ENCODE results near the gene TMEM140. TPM values are rescaled to one million over a fixed set of nuclear protein-coding genes. Genes with fewer than 3 reads are reported as not detected.
"Not testable (repeated sequence)": the region's sequence is repeated elsewhere in the genome, so short reads cannot be mapped to it uniquely, and the experiment has no call there.

Gene TMEM140
- total and polyA plus RNA-seq, 2 of the 13 experiments (the other 11 are each of a cell fraction or from before 2014, with no cell fraction given) = 9.2 to 21.7 TPM

DNA sequence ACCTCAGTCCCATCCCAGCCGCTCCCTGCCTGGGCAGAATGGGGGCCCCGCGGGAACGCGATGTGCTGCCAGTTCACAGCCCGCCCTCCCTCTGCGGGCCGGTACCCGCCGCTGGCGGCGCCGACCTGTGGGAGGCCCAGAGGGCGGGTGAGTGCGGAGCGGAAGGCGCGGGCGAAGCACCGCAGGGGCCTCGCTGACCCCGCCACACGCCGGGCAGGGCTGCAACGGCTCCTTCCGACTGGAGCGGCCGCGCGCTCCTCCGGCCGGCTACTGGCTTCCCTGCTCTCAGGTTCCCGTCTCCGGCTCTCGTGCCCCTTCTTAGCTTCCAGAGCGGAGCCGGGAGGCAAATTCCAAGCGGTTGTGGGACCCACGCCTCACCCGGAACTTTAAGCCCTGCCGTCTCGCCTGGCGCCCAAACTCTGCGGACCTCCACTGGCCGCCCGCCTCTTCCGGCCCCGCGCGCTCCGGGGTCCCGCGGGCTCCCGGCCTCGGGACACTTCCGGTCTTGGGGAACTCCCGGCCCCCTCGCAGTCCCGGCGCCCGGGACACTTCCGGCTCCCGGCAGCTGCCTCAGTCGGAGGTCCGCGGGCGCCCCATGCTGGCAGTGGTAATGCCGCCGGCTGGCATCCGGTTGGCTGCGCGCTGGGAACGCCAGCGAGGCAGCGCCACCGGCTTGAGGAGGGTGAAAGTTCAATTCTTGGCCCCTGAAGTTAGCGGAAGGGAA, 22.6 kb downstream of the TMEM140 start, which contains the start of gene CYREN (continued):
- TF ChIP-seq, protein P1, sequence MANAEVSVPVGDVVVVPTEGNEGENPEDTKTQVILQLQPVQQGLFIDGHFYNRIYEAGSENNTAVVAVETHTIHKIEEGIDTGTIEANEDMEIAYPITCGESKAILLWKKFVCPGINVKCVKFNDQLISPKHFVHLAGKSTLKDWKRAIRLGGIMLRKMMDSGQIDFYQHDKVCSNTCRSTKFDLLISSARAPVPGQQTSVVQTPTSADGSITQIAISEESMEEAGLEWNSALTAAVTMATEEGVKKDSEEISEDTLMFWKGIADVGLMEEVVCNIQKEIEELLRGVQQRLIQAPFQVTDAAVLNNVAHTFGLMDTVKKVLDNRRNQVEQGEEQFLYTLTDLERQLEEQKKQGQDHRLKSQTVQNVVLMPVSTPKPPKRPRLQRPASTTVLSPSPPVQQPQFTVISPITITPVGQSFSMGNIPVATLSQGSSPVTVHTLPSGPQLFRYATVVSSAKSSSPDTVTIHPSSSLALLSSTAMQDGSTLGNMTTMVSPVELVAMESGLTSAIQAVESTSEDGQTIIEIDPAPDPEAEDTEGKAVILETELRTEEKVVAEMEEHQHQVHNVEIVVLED (CRISPR knock-in tag; IDR thresholded peaks at IDR 0.05; ENCODE audit: borderline replicate concordance) = peak; percentile 84; the same call in 1 of the 2 replicates
- TF ChIP-seq XBP1 (CRISPR knock-in tag; IDR thresholded peaks at IDR 0.05) = 0 out of 2 replicates have a peak, but pooled peaks have one; percentile 19
- TF ChIP-seq, protein P2, sequence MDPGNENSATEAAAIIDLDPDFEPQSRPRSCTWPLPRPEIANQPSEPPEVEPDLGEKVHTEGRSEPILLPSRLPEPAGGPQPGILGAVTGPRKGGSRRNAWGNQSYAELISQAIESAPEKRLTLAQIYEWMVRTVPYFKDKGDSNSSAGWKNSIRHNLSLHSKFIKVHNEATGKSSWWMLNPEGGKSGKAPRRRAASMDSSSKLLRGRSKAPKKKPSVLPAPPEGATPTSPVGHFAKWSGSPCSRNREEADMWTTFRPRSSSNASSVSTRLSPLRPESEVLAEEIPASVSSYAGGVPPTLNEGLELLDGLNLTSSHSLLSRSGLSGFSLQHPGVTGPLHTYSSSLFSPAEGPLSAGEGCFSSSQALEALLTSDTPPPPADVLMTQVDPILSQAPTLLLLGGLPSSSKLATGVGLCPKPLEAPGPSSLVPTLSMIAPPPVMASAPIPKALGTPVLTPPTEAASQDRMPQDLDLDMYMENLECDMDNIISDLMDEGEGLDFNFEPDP (CRISPR knock-in tag; conservative IDR thresholded peaks at IDR 0.05) = peak; percentile 93; the same call in 1 of the 2 replicates
- TF ChIP-seq ZNF619 (CRISPR knock-in tag; IDR thresholded peaks at IDR 0.05) = peak; percentile 82; the same call in 1 of the 2 replicates
- TF ChIP-seq ZNF678 (CRISPR knock-in tag; IDR thresholded peaks at IDR 0.05) = peak; percentile 33; the same call in 1 of the 2 replicates
- TF ChIP-seq ZNF296 (CRISPR knock-in tag; conservative IDR thresholded peaks at IDR 0.05) = 0 out of 2 replicates have a peak, but pooled peaks have one; percentile 59

DNA sequence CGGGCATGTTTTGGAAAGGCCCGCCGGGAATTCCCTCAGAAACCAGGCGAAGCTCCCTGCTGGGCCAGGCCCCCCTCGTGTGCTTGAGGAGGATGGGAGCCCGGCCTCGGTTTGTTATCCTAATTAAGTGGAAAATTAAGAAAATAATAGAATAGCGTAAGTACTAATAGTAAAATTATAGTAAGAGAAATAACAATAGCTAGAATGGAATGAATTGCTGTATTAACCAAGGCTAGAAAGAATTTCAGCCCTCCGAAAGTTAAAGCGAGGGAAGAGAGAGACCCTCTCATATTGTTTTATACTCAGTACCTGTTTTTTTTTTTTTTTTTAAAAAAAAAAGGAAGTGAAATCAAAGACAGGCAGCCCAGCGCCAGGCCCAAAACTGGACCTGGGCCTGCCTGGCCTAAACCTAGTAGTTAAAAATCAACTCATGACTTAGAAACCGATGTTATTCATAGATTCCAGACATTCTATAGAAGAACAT, 23.2 kb downstream of the TMEM140 start:
- FAIRE-seq; H3K9me3 ChIP-seq (ENCODE audit: low read length); DNase-seq (ENCODE audit: low spot score); H2AFZ ChIP-seq (ENCODE audit: low read length); BruUV-seq (replicated peaks); in situ Hi-C loops (cut with HindIII; ENCODE audit: extremely low pct_ligation_motif_present, low pct_unique_long_range_greater_than_20kb); H4K20me1 ChIP-seq (ENCODE audit: insufficient read depth, low read length); H3K27me3 ChIP-seq (ENCODE audit: control insufficient read depth in 1 of 2, insufficient read depth in 2 of 2, low read length in 2 of 2); TF ChIP-seq SOX13 (IDR thresholded peaks at IDR 0.05): not testable (repeated sequence)
- Histone ChIP-seq H3K27ac (ENCODE audit: extremely low read length, insufficient read depth, low read length) (peak overlapping the region; percentile 87), H3K4me2 (ENCODE audit: low read depth, low read length) (peak overlapping the region; percentile 87), H3K4me1 (ENCODE audit: insufficient read depth, low read length) (peaks cover 53% of the 10 kb centered on the region), H3K4me3 (replicated peaks in 1 of 3; ENCODE audit: insufficient read depth in 1 of 3, low read depth in 2 of 3, low read length in 3 of 3) (peak overlapping the region; percentile 70 to 97 (median 95)), H3K79me2 (ENCODE audit: insufficient read depth, low read length) (peaks cover 62% of the 10 kb centered on the region), H3K9ac (ENCODE audit: insufficient read depth, low read depth, low read length) (peak overlapping the region; percentile 92), H3K36me3 (replicated peaks in 1 of 2; ENCODE audit: control insufficient read depth in 1 of 2, insufficient read depth in 2 of 2, low read length in 2 of 2) (peaks cover 4 to 35% of the 10 kb centered on the region in 2 experiments; a peak in 4 of 5 replicates)
- intact Hi-C loops (cut with micrococcal nuclease; ENCODE audit: unreplicated experiment) = loop anchor here (2.0 to 5.0 kb wide), 3 partner anchors 16 to 279 kb away; partner anchors contain the start of gene AGBL3
- 1% methylated on average over 12 of the region's 12 CpGs for WGBS (ENCODE audit: low lambda C conversion rate)
- peak; percentile 11 for ATAC-seq
- ChIA-PET POLR2A (interaction anchor here (0.7 to 4.4 kb wide), 19 partner anchors 9 to 525 kb away, joined by 3 to 30 read pairs (median 5); partner anchors contain the start of genes AGBL3, BPGM, TMEM140 and WDR91), CTCF (ENCODE audit: low intra/inter-chr PET ratio, low total read pairs) (interaction anchor here (1.3 to 2.4 kb wide), 2 partner anchors 184 to 538 kb away, joined by 3 to 11 read pairs; partner anchors contain the start of gene AGBL3)
- TF ChIP-seq NR2F1 (CRISPR knock-in tag; IDR thresholded peaks at IDR 0.05) (peak in 1 of 2 experiments; percentile 23; a peak in 1 of 4 replicates), ZNF337 (CRISPR knock-in tag; IDR thresholded peaks at IDR 0.05; ENCODE audit: borderline replicate concordance, low read depth) (0 out of 2 replicates have a peak, but pooled peaks have one; percentile 11), ZNF510 (CRISPR knock-in tag; IDR thresholded peaks at IDR 0.05; ENCODE audit: low read depth) (peak; percentile 37; the same call in 1 of the 2 replicates), SOX13 (CRISPR knock-in tag; conservative IDR thresholded peaks at IDR 0.05 in 1 of 2, IDR thresholded peaks at IDR 0.05 in 1 of 2) (0 out of 4 replicates have a peak, but pooled peaks of 1 of the 2 experiments have one; percentile 19), NR2C2 (CRISPR knock-in tag; IDR thresholded peaks at IDR 0.05; ENCODE audit: borderline replicate concordance) (peak; percentile 53; the same call in 1 of the 2 replicates), MIXL1 (CRISPR knock-in tag; IDR thresholded peaks at IDR 0.05) (0 out of 2 replicates have a peak, but pooled peaks have one; percentile 1), NFIC (IDR thresholded peaks at IDR 0.05; ENCODE audit: low read length) (peak; percentile 46; the same call in 1 of the 2 replicates), SOX5 (CRISPR knock-in tag; IDR thresholded peaks at IDR 0.05; ENCODE audit: borderline replicate concordance) (peak; percentile 5; the same call in 1 of the 2 replicates), ASH2L (IDR thresholded peaks at IDR 0.05; ENCODE audit: insufficient read length, low read depth, low read length) (peak; percentile 59), XBP1 (CRISPR knock-in tag; IDR thresholded peaks at IDR 0.05) (0 out of 2 replicates have a peak, but pooled peaks have one; percentile 3)
